HG03095 (cell line): Measurements from ENCODE around the gene FGFBP2.

Source experiments
- ATAC-seq: cut with Tn5 transposase; IDR thresholded peaks from one replicate; pipeline ENCODE4 v1.9.1; 2021; ENCODE audit warnings: moderate library complexity; ENCODE audit not compliant: unreplicated experiment

FGFBP2 gene

DNA sequence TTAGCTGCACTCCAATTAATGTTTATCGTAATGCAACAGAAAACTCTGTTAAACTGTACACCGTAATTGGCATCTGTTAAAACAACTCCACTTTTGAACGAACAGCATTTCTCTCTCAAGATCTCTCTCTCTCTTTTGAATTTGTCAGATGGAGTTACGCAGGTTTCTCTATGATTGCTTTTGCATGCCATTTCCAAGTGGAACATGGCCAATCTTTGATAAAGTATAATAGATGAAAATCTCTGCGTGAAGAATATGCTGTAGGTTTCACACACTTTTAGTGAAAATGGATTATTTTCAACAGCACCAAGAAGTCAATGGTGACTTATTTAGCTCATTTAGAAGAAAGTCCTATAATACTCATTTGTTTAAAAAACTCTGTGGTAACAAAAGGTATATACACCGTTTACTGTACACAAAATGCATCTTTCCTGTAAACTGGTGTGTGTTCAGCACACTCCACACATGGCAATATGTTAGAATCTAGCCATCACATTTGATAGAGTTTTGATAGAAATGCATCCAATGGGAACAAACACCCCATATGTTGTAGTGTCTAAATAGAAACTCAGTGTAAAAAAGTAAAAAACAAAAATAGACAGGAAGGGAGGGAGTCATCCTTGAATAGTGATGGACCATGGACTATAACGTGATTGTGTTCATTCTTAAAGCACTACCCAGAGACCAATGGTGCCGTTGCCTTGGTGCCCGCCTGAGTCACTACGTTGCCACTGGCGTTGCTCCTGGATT is 5.8 kb upstream of the FGFBP2 start:
- ATAC-seq = no peak

DNA sequence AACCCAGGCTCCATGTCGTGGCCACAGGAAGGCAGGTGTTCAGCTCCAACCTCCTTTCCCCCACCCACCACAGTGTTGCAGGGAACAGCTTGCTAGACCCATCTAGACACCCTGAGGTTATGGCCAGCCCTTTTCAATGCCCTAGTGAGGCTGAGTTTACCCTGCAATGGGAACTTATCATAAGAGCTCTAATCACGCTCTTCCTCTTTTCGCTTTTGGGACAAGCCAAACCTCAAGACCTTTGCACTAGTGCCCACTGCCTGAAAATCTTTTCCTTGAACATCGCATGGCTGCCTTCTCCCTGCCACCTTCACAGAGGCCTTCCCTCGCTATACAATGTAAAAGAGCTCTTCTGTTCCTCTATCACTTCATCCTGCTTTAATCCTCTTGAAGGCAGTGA is 2.4 kb upstream of the FGFBP2 start:
- no peak for ATAC-seq

DNA sequence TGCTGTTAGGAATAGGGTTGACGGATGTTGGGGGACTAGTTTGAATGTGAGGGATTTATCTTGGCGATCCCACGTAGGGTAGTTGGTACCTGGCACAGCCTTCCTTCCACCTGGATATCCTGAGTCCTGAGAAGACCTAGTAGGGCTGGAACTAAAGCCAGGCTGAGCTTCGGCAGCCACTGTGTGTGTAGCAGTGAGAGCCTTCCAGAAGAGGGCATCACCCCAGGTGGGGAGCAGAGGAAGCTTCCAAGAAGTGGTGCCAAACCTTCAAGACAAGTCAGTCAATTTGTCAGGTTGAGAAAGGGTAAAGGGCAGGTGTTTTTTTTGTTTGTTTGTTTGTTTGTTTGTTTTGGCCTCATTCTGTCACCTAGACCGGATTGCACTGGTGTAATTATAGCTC is 1.2 kb upstream of the FGFBP2 start:
- no peak for ATAC-seq

DNA sequence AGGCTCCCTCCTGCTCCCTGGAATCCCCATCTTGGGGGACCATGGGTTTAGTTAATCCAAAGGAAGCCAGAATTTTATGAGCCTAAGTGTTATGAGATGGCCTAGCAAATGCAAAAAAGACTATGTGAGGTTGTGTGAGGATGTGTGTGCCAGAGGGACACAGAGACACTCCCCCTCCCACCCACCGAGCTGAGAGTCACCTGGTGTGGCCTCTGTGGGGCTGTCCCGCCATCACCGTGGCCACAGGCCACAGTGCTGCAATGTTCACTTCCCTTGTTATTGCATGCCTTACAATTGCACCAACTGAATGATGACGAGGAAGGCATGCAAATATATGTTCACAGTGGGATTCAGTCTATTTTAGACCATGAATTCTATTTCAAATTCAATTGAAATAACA is 601 bp upstream of the FGFBP2 start:
- ATAC-seq = peak; percentile 91

DNA sequence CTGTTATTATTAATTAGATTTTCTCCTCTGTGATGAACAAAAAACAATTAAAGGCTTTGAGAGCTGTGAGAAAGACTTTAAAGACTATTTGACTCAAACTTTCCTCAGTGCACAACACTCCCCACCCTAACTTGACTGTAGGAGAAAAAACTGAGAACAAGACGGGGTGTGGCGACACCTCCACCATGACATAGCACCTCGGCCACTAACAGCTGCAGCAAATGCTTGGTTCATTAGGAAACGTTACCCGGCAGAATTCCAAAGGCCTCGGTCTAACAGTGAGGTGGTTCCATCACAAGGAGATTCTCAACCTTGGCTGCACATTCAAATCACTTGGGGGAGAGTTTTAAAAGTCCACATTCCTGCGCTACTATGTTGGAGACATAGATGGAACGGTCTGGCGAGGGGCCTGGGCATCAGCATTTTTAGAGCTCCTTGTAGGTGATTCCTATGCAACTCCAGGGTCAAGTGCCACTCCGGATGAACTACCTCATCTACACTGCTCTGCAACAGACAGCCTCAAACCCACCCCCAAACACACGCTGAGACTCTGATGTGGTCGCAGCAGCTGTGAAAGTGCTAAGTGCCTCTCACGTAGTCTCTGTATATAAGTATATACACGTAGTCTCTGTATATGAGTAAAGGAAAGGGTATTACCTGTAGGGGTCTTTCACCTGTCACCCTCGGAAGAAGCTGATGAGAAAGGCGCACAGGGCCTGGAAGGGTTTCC is 1.0 kb downstream of the FGFBP2 start:
- ATAC-seq = no peak

DNA sequence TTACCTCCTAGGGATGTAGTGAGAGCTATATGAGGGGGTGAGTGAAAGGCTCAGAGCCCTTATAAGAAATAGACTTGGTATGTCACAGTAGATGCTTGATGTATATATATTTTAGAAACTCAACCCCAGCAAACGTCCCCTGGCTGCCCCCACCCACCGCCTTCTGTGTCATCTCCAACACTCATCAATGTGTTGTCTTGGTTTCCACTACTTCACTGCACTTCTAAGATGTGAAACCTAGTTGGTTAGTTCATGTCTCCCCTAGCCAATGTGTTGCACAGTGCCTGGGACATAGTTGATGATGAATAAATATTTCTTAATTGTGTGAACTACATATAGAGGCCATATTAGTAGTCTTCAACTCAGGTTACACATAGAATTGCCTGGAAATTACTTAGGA is 4.4 kb downstream of the FGFBP2 start:
- no peak for ATAC-seq

DNA sequence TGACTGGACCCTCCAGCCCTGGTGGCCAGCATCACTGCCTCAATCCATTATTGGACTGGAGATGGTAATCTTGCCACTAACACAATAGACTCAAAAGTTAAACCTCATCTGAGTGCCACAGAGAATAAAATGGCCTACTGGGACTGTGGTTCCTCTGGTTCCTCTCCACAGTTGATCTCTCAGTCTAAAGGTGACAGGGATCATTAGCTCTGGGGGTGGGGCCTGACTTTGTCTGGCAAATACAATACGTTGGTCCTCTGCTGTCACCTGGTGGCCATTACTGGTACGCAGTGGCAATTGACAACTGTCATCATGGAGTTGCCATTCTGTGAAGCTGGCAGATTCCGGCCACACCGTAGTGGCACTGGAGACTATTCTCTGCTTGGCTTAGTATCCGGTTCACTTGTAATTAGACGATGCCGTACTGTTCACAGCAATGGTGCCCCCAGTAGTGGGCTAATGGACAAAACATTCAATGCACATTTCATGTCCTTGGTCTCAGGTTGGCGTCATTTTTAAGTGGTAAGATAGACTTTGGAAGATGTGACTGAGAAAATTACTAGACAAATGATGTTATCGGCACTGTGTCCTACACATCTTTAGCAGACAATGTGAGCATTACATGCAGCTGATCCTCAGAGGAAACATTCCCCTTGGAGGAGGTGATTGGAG is 6.7 kb downstream of the FGFBP2 start:
- ATAC-seq = peak; percentile 86

DNA sequence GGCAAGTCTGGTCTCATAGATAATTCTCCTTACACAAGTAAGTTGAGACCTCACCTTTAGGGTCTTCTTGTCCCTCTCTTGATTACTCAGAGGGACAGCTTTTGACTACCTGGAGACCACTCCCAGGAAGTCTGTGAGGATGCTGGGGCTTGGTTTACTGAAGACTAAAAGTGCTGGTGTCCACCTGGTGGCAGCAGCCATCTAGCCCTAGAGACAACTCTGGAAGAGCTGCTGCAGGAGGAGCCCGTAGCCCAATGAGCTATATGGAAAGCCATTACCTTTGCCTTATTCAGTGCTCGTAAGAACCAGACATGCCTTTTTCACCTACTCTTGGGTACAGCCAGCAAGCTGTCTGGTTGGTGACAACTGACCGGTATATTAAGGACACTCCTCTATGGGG is 7.3 kb downstream of the FGFBP2 start:
- ATAC-seq = no peak

DNA sequence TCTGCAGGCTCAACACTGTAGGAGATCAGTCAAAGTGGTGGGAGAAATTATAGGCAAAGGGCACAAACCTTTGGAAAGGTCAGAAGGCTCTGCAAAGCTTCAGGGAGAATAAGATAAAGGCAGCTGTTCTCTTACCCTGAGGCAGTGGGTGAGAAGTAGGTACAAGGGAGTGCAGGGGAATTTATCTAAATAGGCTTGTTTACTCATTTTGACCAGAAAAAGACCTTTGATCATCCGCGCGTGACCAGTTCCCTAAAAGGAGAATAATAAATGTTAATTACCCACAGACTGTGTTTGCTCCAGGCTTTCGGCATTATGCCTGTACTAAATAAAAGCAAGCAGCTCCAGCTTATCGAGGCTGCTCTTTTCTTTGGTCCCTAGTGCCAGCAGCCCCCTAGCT is 9.3 kb downstream of the FGFBP2 start:
- no peak for ATAC-seq

DNA sequence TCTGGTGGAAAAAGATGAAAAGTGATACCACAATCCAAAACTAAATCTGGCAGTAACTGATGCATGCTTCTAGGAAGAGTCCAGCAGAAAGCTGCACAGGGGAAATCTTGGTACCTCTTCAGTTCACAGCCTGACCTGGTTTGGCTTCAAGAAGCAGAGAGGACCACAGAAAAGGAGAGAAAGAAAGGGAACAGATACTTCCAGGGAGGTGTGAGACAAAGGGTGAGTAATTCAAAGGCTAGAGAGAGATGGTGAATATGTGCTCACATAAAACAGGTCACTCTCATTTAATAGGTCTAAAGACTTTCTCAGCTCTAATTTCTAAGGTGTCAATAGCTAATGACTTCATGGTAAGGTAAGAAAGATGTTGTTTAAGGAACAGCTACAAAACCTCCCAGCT is 11.2 kb downstream of the FGFBP2 start:
- no peak for ATAC-seq

DNA sequence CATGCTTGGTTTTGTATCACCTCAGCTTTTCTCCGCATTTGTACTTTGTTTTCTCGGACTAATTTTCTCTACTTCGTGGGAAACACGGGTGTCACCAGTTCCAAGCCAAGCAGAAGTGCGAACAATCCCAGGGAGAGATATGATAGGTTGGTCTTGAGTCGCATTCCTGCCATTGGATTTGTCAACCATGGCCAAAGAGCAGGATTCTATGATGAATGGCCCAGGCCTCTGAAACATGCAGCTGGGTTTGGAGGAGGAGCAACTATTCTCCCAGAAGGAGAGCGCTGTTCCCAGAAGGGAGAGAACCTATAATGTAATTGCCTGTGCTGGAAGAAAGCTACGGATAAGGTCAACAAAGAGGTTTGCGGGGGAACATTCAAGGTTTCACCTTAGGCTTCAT is 14.1 kb downstream of the FGFBP2 start:
- no peak for ATAC-seq

DNA sequence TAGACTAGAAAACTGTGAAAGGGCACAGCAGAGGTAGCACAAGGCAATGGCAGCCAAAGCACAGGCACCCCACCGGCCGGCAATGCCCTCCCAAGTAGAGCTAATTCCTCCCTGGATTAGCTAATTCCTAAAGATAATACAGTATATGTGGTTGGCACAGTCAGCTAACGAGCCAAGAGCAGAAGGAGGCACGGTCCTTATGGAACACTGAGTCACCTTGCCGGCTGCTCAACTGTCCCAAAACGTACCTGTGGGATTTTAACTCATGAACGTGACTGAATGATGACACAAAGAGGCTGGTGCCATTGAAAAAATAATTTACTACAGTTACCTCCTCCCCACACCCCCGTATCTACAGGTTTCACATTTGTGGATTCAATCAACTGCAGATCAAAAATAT is 15.3 kb downstream of the FGFBP2 start:
- ATAC-seq = no peak

DNA sequence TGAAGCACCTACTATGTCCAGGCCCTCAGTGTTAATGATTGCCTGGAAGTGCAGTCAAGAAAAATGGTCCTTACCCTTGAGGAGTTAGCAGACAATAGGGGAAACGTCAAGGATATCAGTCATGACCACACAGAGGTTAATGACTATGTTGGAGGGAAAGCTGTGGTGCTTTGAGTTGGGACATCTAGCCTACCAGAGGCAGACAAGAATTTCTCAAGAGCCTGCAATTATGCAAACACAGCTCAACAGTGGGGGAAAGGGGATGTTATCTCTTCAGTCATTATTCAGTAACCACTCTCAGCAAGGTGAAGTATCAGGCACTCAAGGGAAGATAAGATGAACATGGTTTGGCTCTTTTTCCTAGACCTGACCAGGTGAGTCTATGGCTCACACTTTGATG is 17.5 kb downstream of the FGFBP2 start:
- ATAC-seq = no peak

DNA sequence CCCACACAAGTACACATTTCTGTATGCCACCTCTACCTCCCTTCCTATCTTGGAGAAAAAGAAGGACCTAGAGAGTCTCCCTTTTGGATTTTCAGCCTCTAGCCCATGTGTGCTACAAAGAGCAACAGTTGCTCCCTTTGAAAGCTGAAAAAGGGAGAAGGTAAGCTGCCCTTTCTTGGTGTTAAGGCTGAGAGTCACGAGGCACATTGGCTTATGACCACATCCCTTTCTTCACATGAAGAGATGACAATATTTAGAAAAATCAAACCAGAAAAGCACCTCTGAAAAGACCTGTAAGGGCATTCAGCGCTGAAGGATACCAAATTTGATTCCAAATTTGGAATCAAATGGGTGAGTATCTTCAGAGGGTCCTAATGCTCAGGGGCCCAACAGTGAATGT is 18.1 kb downstream of the FGFBP2 start:
- ATAC-seq = no peak

DNA sequence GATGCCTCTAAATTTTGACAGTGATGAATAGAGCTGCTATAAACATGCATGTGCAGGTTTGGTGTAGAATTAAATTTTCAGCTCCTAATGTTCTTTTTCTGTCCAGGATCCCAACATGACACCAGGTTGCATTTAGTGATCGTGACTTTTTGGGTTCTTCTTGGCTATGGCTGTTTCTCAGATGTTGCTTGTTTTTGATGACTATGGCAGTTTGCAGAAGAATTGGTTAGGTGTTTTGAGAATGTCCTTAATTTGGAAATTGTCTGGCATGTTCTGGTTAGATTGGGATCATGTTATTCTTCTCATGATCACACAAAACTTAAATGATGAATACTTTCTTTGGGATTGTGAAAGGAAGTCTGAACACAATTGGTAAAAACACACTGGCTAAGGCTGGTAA is 20.7 kb downstream of the FGFBP2 start:
- no peak for ATAC-seq

DNA sequence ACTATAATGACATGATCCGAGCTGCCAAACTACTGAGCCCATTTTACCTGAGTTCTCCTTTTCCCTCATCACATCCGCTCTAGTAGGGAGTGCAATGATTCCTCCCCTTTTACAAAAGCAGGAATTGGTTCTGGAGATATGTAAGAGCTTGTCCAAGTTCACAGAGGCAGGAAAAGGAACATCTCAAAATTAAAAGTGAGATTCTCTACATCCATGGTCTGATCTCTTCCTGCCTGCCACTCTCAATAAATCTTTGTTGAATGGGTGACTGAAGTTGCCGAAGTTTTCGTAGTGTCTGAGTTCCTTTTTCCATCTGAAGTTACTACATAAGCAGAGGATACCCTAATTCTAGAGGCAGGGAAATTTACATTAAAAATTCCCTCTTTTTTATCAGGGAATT is 24.3 kb downstream of the FGFBP2 start, which contains the start of gene FGFBP1:
TSS of gene FGFBP1 (minus strand) at position 101 of the 400 bp plus-strand sequence. CDS start 2,108 bp downstream, outside the sequence.
- no peak for ATAC-seq

DNA sequence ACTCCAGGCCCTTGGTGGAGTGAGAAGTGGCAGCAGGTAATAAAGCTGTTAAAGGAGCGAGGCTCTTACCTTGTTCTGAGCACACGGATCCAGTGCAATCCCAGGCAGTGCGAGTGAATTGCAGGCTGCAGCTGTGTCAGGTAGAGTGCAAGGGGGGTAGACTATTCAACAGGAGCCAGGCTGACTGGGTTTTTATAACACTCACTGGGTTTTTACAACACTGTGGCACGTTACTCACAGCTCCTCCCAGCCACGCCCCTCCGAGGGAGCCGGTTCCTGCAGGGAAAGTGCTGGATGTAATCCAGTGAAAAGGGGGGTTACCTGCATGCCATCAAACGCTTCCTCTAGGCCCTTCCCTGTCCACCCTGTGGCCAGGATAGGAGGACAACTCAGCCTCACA is 24.8 kb downstream of the FGFBP2 start:
- no peak for ATAC-seq

DNA sequence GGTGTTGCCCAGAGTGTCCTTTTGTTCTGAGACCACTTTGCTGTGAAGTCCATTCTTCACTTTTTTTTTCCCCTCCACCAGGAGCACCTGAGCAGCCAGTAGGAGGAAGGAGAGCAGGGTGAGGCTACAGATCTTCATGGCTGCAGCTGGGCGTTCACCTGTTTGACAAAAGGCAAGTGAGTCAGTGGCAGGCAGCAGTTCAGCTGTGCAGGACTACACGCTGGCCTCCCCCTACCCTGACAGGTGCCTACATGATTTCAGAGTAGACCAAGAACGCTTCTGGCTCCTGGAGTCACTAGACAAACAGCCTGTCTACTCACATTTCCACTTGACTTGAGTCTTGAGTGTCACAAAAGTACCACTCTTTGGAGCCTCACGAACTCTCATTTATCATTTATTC is 26.5 kb downstream of the FGFBP2 start:
- no peak for ATAC-seq

DNA sequence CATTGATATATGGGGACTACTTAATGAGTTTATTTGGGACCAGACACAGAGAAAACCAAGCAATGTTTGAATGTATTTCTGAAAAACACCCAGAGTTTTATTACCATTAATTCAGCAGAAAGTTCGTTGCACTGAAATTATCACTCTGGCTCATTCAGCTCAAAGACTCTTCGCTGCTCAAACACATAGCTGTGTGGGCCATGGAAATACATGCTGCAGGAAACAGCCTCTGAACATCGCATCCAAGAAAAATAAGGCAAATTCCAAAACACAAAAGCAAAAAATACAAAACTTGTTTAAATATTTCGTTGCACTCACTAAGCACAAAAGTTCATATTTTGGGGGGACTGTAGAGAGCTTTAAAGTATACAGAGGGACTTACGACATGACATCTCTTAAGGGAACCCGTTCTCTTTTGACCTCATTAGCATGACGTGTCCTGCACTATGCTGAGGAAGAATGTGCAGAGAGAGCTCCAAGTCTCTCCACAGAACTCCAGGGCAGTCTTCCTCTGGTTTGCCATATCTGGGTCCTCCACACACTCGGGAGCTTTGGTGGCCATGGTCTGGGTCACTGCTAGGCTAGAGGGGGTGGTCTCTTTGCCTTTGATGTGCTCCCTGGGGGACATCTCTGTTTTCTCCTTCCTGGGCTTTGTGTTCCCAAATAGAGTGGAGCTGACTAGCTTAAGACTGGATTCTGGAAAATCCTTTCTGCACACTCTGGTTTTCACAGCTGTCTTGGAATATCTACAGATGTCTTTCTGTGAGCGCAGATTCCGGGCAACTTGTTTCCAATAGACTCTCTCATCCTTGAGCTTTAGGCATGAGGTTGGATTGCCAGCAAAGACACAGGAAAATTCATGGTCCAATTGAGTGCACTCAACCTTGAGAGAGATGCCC is 27.2 kb downstream of the FGFBP2 start:
- ATAC-seq = no peak

DNA sequence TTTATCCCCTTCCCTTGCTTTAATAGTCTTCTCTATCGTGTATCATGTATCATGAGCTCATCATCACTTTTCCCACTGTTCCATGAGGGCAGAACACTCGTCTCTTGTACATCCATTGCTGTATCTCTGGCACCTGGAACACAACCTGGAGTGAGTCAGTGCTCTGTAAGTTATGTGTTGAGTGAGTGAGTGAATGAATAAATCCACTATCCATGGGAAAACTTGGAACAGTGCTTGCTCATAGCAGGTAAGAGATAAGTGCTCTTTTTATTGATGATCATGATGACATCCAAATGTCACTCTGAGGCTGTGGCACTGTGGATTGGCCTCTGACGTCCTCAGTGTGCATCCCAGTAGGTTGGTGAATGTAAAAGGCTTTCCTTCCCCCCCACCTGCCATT is 28.7 kb downstream of the FGFBP2 start:
- no peak for ATAC-seq
